ENCODE measurements around the gene LRP1.

The LRP1 gene

GRCh38 chr12:57127726-57128518 is at the start of gene LRP1:
TSS of gene LRP1 (plus strand) at chr12:57128483. CDS start at chr12:57128965, 482 bp downstream.
- peak; percentile 73 for DNase-seq (ENCODE audit: low read depth)

DNA sequence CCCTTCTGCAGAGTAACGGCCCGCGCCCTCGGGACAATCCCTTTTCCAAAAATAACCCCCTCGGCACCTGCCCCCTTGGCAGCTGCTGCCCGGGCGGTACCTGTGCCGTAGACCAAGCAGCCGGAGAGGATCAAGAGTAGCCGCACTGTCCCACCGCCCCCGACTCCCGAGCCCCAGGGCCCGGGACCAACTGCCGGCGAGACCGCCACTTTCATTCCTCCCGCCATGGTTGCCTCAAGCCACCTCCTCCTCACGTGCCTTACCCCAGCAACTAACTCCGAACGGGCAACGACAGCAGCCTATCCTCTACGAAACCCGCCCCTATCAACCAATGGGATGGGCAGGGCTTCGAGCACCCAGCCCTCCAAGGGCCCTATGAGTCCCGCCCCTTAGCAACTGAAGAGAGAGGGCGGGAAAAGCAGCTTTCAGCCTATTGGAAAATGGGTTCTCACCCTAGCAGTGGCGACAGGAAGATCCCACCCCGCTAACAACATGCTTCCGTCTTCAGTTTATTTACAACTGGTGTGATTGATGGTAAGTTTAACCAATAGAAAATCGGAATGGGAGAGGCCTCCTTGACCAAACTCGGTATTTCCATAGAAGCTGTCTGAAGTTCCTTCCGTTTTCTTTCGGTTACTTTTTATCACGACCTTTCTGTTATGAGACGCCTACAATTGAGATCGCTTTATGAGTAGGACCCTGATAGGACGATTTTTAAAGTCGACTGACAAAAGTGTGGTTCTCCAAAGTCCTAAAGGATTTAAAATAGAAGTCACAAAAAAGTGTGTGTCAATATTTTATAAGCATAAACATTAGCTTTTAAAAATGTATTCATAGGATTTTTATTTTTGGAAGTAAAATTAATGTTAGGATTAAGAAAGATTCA is 49.5 kb upstream of the LRP1 start, which contains the start of gene NEMP1:
Gene NEMP1, minus strand, starts transcription at position 273 of the 886 bp plus-strand sequence. Its CDS starts 46 bp downstream, at position 227.
- peak; percentile 100 for DNase-seq (ENCODE audit: low read depth)

GRCh38 chr12:57079821-57080220 is 48.5 kb upstream of the LRP1 start:
- DNase-seq (ENCODE audit: low read depth): no peak

GRCh38 chr12:57080855-57081254 is 47.4 kb upstream of the LRP1 start:
- no peak for DNase-seq (ENCODE audit: low read depth)

- no peak for DNase-seq (ENCODE audit: low read depth)
These were observed 42.2 kb upstream of the LRP1 start for GRCh38 chr12:57085999-57086492.

DNA sequence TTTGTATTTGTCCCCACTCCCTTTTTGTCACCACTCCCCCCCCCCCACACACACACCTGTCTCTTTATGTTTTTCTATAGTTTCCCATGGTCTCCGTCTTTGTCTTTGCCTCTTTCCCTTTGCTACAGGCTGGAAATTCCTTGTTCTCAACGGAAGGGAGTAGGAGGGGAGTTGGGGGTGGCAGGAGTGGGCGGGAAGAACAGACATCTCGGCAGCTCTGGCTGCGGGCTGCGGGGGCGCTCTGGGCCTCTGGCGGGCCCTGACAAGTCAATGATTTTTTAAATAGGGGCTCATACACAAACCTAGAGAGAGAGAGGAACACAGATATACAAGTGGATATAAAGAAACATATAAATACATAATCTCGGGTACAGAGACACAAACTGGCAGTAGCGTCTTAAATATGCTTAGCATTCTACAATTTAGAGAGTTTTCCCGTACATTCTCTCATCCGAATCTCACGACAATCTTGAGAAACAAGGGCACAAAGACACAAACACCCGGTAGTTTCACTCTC is 41.7 kb upstream of the LRP1 start:
- no peak for DNase-seq (ENCODE audit: low read depth)

GRCh38 chr12:57087010-57087690 is 41.1 kb upstream of the LRP1 start:
- peak; percentile 73 for DNase-seq (ENCODE audit: low read depth)

DNA sequence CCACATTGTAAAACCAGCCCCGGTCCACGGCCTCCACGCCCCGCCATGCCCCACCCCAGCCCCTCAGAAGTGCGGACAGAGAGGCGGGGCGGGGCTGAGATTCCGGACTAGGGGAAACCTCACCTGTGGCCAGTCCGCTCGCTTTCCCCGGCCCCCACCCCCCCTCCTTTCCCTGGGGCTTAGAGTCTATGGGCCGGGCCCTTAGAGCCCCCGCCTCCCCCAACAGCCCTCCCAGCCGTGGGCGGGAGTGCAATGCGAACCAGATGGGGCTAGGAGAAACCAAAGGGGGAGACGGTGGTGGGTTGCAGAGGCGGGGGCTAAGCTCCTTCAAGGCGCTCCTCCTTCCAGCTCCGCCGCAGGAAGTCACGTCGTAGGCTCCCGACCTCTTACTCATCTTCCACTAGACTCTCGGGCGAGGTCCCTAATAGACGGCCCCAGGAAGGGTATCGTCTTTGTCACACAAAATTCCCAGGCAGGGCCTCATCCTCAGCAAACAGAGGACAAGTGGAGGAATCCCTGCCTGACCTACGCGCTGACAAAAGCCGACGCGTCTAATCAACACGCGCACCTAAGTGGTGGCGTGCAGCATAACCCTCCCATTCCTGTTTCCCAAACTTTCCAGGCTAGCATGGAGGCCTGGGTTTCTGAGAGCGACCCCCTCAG is 40.5 kb upstream of the LRP1 start:
- peak; percentile 85 for DNase-seq (ENCODE audit: low read depth)

GRCh38 chr12:57088354-57089270 is 39.7 kb upstream of the LRP1 start, which contains the start of gene NAB2:
TSS of gene NAB2 (plus strand) at chr12:57089114. CDS start at chr12:57089272, 158 bp downstream.
- peak; percentile 92 for DNase-seq (ENCODE audit: low read depth)

DNA sequence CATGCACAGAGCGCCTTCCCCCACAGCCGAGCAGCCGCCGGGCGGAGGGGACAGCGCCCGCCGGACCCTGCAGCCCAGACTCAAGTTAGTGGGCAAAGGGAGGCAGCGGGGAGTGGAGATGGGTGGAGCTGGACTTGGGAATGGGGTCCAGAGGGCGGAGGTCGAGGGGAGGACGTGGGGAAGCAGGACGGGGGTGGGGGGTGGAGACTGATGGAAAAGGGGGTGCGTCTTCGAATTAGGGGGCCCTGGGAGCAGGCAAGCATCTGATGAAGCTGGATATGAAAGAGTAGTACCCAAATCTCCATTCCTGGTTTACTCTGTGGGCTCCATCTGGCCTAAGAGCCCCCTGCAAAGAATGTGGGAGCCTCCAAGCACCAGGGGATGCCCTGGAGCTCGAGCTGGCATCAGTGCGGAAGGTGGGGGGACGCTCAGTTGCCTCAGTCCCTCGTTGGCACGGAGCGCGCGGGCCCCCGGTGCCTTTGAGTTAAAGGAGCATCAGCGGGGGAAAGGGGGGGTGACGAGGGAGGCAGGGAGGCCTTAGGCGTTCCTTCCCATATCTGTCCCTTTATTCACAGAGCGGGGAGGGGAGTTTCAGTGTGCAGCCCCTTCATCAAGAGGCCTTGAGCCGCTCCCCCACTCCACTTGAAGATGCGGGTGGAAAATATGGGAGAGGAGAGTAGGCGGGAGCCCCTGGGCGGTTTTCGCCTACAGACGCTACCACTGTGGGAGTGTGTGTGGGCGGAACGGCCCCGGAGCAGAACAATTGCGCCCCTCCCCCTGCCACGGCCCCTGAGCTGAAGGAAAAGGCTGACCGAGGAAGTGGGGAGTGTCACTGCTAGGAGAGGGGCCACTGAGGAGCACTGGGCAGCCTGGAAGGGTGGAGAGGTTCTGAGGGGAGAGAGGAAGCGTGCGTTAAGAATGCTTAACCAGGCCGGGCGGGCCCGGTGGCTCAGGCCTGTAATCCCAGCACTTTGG is 38.7 kb upstream of the LRP1 start:
- no peak for DNase-seq (ENCODE audit: low read depth)

- no peak for DNase-seq (ENCODE audit: low read depth)
These were observed 37.8 kb upstream of the LRP1 start for GRCh38 chr12:57090490-57090889.

GRCh38 chr12:57090924-57091637 is 37.2 kb upstream of the LRP1 start:
- no peak for DNase-seq (ENCODE audit: low read depth)

DNA sequence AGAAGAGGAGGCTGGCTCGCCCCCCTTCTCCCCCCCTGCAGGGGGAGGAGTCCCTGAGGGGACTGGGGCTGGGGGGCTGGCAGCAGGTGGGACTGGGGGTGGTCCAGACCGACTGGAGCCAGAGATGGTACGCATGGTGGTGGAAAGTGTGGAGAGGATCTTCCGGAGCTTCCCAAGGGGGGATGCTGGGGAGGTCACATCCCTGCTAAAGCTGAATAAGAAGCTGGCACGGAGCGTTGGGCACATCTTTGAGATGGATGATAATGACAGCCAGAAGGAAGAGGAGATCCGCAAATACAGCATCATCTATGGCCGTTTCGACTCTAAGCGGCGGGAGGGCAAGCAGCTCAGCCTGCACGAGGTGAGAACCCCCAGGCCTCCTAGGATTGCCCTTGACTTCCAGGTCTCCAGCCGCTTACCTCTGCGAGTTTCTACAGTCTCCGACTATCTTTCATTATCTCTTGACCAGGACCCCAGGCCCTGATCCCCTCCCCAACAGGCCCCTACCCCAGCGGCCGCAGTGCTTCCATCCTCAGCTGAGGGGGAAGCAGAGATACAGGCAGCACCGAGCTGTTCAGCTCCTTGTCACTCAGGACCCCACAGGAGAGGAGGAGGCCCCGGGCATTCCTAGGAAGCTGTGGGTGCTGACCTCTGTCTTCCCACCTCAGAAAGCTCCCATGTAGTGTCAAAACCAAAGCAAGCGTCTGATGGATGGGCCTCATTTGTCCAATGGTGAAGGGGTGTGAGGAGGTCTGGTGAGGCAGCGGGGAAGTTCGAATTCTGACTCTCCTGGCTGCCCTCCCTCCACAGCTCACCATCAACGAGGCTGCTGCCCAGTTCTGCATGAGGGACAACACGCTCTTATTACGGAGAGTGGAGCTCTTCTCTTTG is 36.4 kb upstream of the LRP1 start:
- no peak for DNase-seq (ENCODE audit: low read depth)

DNA sequence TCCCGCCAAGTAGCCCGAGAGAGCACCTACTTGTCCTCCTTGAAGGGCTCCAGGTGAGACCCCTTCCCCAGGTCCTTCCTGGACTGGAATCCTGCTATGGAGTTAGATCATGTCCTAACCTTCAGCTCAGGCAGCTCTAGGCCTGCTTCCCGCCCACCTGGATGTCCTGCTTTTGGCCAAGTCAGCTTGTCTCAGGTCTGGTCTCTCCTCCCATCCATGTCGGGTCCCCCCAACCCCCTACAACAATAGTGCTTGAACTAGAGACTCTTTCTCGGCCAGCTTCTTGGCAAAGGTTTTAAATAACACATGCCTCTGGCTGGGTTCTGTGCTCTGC is 35.8 kb upstream of the LRP1 start:
- no peak for DNase-seq (ENCODE audit: low read depth)

DNA sequence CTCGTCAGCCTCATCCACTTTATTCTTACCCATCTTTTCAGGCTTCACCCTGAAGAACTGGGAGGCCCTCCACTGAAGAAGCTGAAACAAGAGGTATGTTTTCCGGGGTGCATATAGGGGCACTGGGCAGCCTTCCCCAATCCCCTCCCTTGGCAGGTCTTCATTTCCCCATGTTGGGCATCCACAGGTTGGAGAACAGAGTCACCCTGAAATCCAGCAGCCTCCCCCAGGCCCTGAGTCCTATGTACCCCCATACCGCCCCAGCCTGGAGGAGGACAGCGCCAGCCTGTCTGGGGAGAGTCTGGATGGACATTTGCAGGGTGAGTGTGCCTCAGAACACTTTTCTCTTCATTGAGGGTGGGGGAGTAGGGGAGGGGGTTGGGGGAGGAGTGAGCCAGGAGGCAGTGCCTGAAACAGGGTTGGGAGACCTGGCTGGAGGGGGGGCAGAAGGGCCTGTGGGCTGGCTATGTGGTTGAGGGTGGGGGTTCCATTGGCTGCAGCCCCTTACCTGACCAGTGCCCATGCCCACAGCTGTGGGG is 35.3 kb upstream of the LRP1 start:
- DNase-seq (ENCODE audit: low read depth): no peak

- peak; percentile 46 for DNase-seq (ENCODE audit: low read depth)
These were observed 34.7 kb upstream of the LRP1 start for GRCh38 chr12:57093415-57094207.

Measured in GM04504 (cell line).